ENCODE measurements around the gene MATCAP1. TPM values are rescaled to one million over a fixed set of nuclear protein-coding genes. Genes with fewer than 3 reads are reported as not detected.
A peak's percentile ranks its signal among the peaks of the same experiment; 100 is the strongest.

MATCAP1 gene
- total RNA-seq, 1 experiment from 2014 or later: 36.5 TPM

DNA sequence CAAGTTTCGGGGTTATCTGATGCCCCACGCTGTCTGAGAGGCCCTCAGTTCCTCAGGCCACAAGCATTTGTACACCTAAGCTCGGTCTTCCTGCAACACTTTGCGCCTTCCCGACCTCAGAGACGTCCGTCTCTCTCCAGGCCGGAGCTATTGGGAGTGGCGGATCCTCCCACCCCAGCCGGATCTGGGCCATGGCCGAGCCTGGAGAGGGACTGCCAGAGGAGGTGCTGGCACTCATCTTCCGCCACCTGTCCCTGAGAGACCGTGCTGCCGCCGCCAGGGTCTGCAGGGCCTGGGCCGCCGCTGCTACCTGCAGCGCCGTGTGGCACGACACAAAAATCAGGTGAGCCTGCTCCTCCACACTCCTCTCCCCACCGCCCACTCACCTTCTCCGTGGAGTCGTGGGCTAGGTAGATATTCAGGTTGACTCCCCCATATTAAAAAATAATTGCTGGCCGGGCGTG lies 22.1 kb downstream of the MATCAP1 start:
- Mint-ChIP-seq H3K4me1 (ENCODE audit: low read depth, unreplicated experiment) (peaks cover 18% of the 10 kb centered on the region), H3K27me3 (ENCODE audit: unreplicated experiment) (no peaks in the 10 kb centered on the region), H3K9me3 (ENCODE audit: low read depth, unreplicated experiment) (no peaks in the 10 kb centered on the region), H3K36me3 (ENCODE audit: insufficient read depth, unreplicated experiment) (peaks cover 65% of the 10 kb centered on the region), H3K27ac (ENCODE audit: unreplicated experiment) (no peak overlapping the region), H3K4me3 (ENCODE audit: low read depth, unreplicated experiment) (peak overlapping the region; percentile 57)
- BruUV-seq (replicated peaks): no TSS peak
- CTCF ChIA-PET: no interaction called here
- TF ChIP-seq CTCF (IDR thresholded peaks at IDR 0.05; ENCODE audit: unreplicated experiment): no peak
- intact Hi-C loops (cut with micrococcal nuclease; ENCODE audit: unreplicated experiment): loop anchor here (5.0 kb wide), 1 partner anchor 54 kb away; the partner anchor contains the start of gene PHAF1
- DNase-seq: no peak

DNA sequence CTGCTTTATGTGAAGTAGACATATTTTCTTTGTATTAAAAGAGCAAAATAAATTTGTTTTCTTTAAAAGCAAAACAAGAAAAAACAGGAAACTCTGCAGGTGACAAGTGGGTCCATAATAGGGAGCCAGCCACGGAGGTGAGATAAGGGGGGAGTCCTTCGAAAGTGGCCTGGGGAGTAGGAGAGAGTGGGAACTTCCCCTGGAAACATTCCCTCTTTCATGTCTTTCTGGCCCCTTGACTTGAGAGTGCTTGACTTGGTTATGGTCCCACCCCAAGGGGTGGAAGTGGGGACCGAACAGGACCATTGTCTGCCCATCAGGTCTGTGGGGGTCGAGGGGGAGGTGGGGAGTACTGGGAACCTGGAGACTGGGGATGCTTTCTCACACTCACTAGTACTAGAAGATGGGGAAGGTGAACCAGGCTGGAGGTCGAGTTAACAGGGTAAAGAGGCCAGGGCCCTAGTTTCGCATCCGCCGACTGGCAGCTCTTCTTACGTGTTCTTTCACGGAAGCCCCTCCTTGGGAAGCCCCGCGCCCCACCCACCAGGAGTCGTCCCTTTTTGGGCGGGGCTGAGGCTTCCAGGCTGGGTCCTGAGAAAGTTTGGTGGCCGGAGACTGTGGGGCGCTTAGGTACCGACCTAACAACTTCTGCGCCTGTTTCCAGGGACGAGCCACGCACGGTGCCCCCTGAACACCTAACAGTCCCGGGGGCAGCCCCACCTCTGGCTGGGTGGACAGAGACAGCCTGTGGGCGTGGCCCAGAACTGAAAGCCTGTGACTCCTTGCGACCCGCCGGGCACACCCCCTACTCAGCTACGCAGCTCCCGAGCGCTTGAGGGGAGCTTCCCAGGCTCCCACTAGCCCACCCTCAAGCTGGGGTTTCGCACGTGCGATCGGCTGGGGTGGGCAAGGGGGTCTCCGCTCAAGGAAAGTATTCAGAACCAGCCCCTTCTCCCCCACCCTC lies 24.8 kb downstream of the MATCAP1 start:
- Mint-ChIP-seq H3K27me3 (ENCODE audit: unreplicated experiment) (no peaks in the 10 kb centered on the region), H3K27ac (ENCODE audit: unreplicated experiment) (peak overlapping the region; percentile 58), H3K9me3 (ENCODE audit: low read depth, unreplicated experiment) (no peaks in the 10 kb centered on the region), H3K4me3 (ENCODE audit: low read depth, unreplicated experiment) (peak overlapping the region; percentile 84), H3K36me3 (ENCODE audit: insufficient read depth, unreplicated experiment) (peaks cover 50% of the 10 kb centered on the region), H3K4me1 (ENCODE audit: low read depth, unreplicated experiment) (peaks cover 29% of the 10 kb centered on the region)
- intact Hi-C loops (cut with micrococcal nuclease; ENCODE audit: unreplicated experiment): loop anchor here (10.0 kb wide), 1 partner anchor 144 kb away; no protein-coding TSS in a partner anchor
- CTCF ChIA-PET: interaction anchor here (0.6 to 2.3 kb wide), 4 partner anchors 41 to 332 kb away, joined by 3 to 7 read pairs (median 4); no protein-coding TSS in a partner anchor
- DNase-seq: peak; percentile 65
- no TSS peak for BruUV-seq (replicated peaks)
- no peak for TF ChIP-seq CTCF (IDR thresholded peaks at IDR 0.05; ENCODE audit: unreplicated experiment)

- peak overlapping the region; percentile 34 for H3K27ac Mint-ChIP-seq (ENCODE audit: unreplicated experiment)
Measured at GRCh38 chr16:67157892-67158635, 25.7 kb downstream of the MATCAP1 start.

More at GRCh38 chr16:67157892-67158635, 25.7 kb downstream of the MATCAP1 start:
- Mint-ChIP-seq H3K9me3 (ENCODE audit: low read depth, unreplicated experiment) (no peaks in the 10 kb centered on the region), H3K36me3 (ENCODE audit: insufficient read depth, unreplicated experiment) (peaks cover 52% of the 10 kb centered on the region), H3K4me1 (ENCODE audit: low read depth, unreplicated experiment) (peaks cover 29% of the 10 kb centered on the region), H3K4me3 (ENCODE audit: low read depth, unreplicated experiment) (peak overlapping the region; percentile 84), H3K27me3 (ENCODE audit: unreplicated experiment) (no peaks in the 10 kb centered on the region)
- intact Hi-C loops (cut with micrococcal nuclease; ENCODE audit: unreplicated experiment): loop anchor here (10.0 kb wide), 1 partner anchor 143 kb away; no protein-coding TSS in a partner anchor
- TSS peak; percentile 50 for BruUV-seq (replicated peaks)
- CTCF ChIA-PET: interaction anchor here (0.6 to 1.1 kb wide), 3 partner anchors 17 to 333 kb away, joined by 3 to 4 read pairs (median 3); no protein-coding TSS in a partner anchor
- DNase-seq: no peak
- TF ChIP-seq CTCF (IDR thresholded peaks at IDR 0.05; ENCODE audit: unreplicated experiment): no peak

All from Calu3 (cell line).